Measurements from ENCODE around the gene BSND. TPM values are rescaled to one million over a fixed set of nuclear protein-coding genes. Genes with fewer than 3 reads are reported as not detected.

Gene BSND
- total RNA-seq, 1 experiment from 2014 or later: 0.42 TPM

GRCh38 chr1:54956726-54957125 is 42.0 kb upstream of the BSND start:
- no peak for DNase-seq (ENCODE audit: low spot score)
- Mint-ChIP-seq H3K9me3 (peaks cover 48% of the 10 kb centered on the region), H3K4me3 (no peak overlapping the region), H3K27me3 (ENCODE audit: low read depth) (no peaks in the 10 kb centered on the region; the same call in 1 of the 2 replicates), H3K36me3 (peaks cover 46% of the 10 kb centered on the region), H3K27ac (no peak overlapping the region), H3K4me1 (peaks cover 10% of the 10 kb centered on the region)
- no peak for TF ChIP-seq CREB1 (CRISPR knock-in tag; IDR thresholded peaks at IDR 0.05)
- no peak for TF ChIP-seq E2F1 (CRISPR knock-in tag; IDR thresholded peaks at IDR 0.05)
- no peak for TF ChIP-seq MLX (CRISPR knock-in tag; IDR thresholded peaks at IDR 0.05)
- no peak for TF ChIP-seq HMGA2 (CRISPR knock-in tag; IDR thresholded peaks at IDR 0.05)
- TF ChIP-seq ETV6 (CRISPR knock-in tag; IDR thresholded peaks at IDR 0.05): no peak
- no peak for ATAC-seq
- POLR2A ChIA-PET: no interaction called here
- CTCF ChIA-PET: interaction anchor here (1.0 to 4.2 kb wide), 2 partner anchors 12 to 65 kb away, joined by 4 to 16 read pairs; no protein-coding TSS in a partner anchor

DNA sequence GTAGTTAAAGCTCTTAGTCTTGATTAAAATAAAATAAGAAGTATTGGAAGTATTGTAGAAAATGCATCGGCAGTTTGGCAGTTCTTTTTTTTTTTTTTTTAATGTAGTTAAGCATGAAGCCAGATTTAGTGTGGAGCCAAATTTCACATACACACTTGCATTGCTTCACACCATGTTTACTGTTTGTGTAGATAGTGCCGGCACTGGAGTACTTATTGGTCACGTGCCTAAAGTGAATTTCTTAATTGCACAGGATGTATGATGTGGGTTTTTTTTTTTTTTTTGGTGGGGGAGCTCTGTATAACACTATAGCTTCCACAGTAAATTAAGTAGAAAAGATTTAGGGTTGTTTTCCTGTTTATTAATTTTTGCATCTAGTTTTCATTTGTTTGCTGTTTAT is 39.5 kb upstream of the BSND start:
- CTCF ChIA-PET: interaction anchor here (1.2 to 4.2 kb wide), 2 partner anchors 14 to 63 kb away, joined by 3 to 16 read pairs; no protein-coding TSS in a partner anchor
- ATAC-seq: no peak
- POLR2A ChIA-PET: no interaction called here
- Mint-ChIP-seq H3K4me1 (peaks cover 24% of the 10 kb centered on the region), H3K4me3 (no peak overlapping the region), H3K36me3 (peaks cover 39% of the 10 kb centered on the region), H3K27me3 (ENCODE audit: low read depth) (no peaks in the 10 kb centered on the region; the same call in 1 of the 2 replicates), H3K27ac (no peak overlapping the region), H3K9me3 (peaks cover 41% of the 10 kb centered on the region)
- TF ChIP-seq JAZF1 (CRISPR knock-in tag; IDR thresholded peaks at IDR 0.05) (no peak), TCF7 (CRISPR knock-in tag; IDR thresholded peaks at IDR 0.05; ENCODE audit: low read depth) (no peak), ZMAT4 (CRISPR knock-in tag; IDR thresholded peaks at IDR 0.05) (no peak)
- no peak for DNase-seq (ENCODE audit: low spot score)

- CTCF ChIA-PET: interaction anchor here (2.9 kb wide), 1 partner anchor 12 kb away, joined by 15 read pairs; no protein-coding TSS in a partner anchor
- Mint-ChIP-seq H3K36me3 (peaks cover 28% of the 10 kb centered on the region), H3K27me3 (ENCODE audit: low read depth) (peaks cover 4% of the 10 kb centered on the region), H3K27ac (peak overlapping the region; percentile 80), H3K4me3 (no peak overlapping the region), H3K4me1 (peaks cover 35% of the 10 kb centered on the region), H3K9me3 (peaks cover 20% of the 10 kb centered on the region)
- peak; percentile 67 for ATAC-seq
- no peak for DNase-seq (ENCODE audit: low spot score)
- POLR2A ChIA-PET: no interaction called here
- TF ChIP-seq USF2 (CRISPR knock-in tag; IDR thresholded peaks at IDR 0.05) (no peak), ZNF512 (CRISPR knock-in tag; IDR thresholded peaks at IDR 0.05; ENCODE audit: borderline replicate concordance) (no peak), TEAD1 (CRISPR knock-in tag; IDR thresholded peaks at IDR 0.05) (no peak), TEAD4 (CRISPR knock-in tag; IDR thresholded peaks at IDR 0.05) (no peak), ATF2 (CRISPR knock-in tag; IDR thresholded peaks at IDR 0.05; ENCODE audit: borderline replicate concordance, low read depth) (no peak), FOXJ3 (CRISPR knock-in tag; IDR thresholded peaks at IDR 0.05; ENCODE audit: borderline replicate concordance) (no peak), ZNF396 (CRISPR knock-in tag; IDR thresholded peaks at IDR 0.05; ENCODE audit: borderline replicate concordance) (peak; percentile 90; the same call in 1 of the 2 replicates), RELA (CRISPR knock-in tag; IDR thresholded peaks at IDR 0.05; ENCODE audit: borderline replicate concordance) (no peak), JAZF1 (CRISPR knock-in tag; IDR thresholded peaks at IDR 0.05) (no peak), ELF4 (CRISPR knock-in tag; IDR thresholded peaks at IDR 0.05; ENCODE audit: low read depth) (no peak)
- TF ChIP-seq, protein P1, sequence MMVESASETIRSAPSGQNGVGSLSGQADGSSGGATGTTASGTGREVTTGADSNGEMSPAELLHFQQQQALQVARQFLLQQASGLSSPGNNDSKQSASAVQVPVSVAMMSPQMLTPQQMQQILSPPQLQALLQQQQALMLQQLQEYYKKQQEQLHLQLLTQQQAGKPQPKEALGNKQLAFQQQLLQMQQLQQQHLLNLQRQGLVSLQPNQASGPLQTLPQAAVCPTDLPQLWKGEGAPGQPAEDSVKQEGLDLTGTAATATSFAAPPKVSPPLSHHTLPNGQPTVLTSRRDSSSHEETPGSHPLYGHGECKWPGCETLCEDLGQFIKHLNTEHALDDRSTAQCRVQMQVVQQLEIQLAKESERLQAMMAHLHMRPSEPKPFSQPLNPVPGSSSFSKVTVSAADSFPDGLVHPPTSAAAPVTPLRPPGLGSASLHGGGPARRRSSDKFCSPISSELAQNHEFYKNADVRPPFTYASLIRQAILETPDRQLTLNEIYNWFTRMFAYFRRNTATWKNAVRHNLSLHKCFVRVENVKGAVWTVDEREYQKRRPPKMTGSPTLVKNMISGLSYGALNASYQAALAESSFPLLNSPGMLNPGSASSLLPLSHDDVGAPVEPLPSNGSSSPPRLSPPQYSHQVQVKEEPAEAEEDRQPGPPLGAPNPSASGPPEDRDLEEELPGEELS (CRISPR knock-in tag; IDR thresholded peaks at IDR 0.05): no peak
- TF ChIP-seq, protein P2, sequence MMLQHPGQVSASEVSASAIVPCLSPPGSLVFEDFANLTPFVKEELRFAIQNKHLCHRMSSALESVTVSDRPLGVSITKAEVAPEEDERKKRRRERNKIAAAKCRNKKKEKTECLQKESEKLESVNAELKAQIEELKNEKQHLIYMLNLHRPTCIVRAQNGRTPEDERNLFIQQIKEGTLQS (CRISPR knock-in tag; conservative IDR thresholded peaks at IDR 0.05): no peak
- TF ChIP-seq, protein P3, sequence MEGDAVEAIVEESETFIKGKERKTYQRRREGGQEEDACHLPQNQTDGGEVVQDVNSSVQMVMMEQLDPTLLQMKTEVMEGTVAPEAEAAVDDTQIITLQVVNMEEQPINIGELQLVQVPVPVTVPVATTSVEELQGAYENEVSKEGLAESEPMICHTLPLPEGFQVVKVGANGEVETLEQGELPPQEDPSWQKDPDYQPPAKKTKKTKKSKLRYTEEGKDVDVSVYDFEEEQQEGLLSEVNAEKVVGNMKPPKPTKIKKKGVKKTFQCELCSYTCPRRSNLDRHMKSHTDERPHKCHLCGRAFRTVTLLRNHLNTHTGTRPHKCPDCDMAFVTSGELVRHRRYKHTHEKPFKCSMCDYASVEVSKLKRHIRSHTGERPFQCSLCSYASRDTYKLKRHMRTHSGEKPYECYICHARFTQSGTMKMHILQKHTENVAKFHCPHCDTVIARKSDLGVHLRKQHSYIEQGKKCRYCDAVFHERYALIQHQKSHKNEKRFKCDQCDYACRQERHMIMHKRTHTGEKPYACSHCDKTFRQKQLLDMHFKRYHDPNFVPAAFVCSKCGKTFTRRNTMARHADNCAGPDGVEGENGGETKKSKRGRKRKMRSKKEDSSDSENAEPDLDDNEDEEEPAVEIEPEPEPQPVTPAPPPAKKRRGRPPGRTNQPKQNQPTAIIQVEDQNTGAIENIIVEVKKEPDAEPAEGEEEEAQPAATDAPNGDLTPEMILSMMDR (IDR thresholded peaks at IDR 0.05): no peak
These were observed 35.9 kb upstream of the BSND start for GRCh38 chr1:54962612-54963395.
